HepG2 (cell line): Measurements from ENCODE around the gene TUBB3. TPM values are rescaled to one million over a fixed set of nuclear protein-coding genes. Genes with fewer than 3 reads are reported as not detected.

Experiments used
- AFF4 ChIP-seq: sonication (generic); formaldehyde crosslinking; IDR thresholded peaks from 2 replicates; pipeline ENCODE4 v1.4.0; 2020; ENCODE audit warnings: missing genetic modification reagents
- ARID2 ChIP-seq: sonication (generic); formaldehyde crosslinking; IDR thresholded peaks from 2 replicates; pipeline ENCODE4 v1.8.1; 2022; ENCODE audit warnings: mild to moderate bottlenecking, missing genetic modification reagents, borderline replicate concordance
- ATF7-NPFF ChIP-seq: sonication (generic); formaldehyde crosslinking; IDR thresholded peaks from 2 replicates; pipeline ENCODE4 v1.8.1; 2023; ENCODE audit warnings: mild to moderate bottlenecking, low read depth, missing genetic modification reagents, moderate library complexity
- CEBPB ChIP-seq: IDR thresholded peaks from 2 replicates; pipeline ENCODE4 v1.6.1; 2011; ENCODE audit warnings: low read depth, low read length, improper control_type of control experiment, borderline replicate concordance
- CENPBD1 ChIP-seq: sonication (generic); formaldehyde crosslinking; IDR thresholded peaks from 2 replicates; pipeline ENCODE4 v1.8.0; 2022; ENCODE audit warnings: missing genetic modification reagents, low read depth, mild to moderate bottlenecking, borderline replicate concordance
- HES4 ChIP-seq: sonication (generic); formaldehyde crosslinking; IDR thresholded peaks from 2 replicates; pipeline ENCODE4 v1.9.0; 2021; ENCODE audit warnings: mild to moderate bottlenecking, missing genetic modification reagents, borderline replicate concordance
- RFX1 ChIP-seq: fragments of 450-650 bp; IDR thresholded peaks from 2 replicates; pipeline ENCODE4 v1.6.1; 2017
- TAF1 ChIP-seq: sonication (generic); formaldehyde crosslinking; IDR thresholded peaks from 2 replicates; pipeline ENCODE4 v1.4.0; 2020; ENCODE audit warnings: missing genetic modification reagents
- TEF ChIP-seq: sonication (generic); formaldehyde crosslinking; IDR thresholded peaks from 2 replicates; pipeline ENCODE4 v1.5.0; 2020; ENCODE audit warnings: missing genetic modification reagents
- TGIF2 ChIP-seq: IDR thresholded peaks from 2 replicates; pipeline ENCODE4 v1.6.1; 2016; ENCODE audit warnings: control low read depth, missing compliant biosample characterization
- TRIM22 ChIP-seq: fragments of 450-650 bp; IDR thresholded peaks from 2 replicates; pipeline ENCODE4 v1.6.1; 2017
- ZBTB26 ChIP-seq: IDR thresholded peaks from 2 replicates; pipeline ENCODE4 v1.6.1; 2016; ENCODE audit warnings: missing compliant biosample characterization, missing genetic modification reagents, borderline replicate concordance
- ZBTB37 ChIP-seq: sonication (generic); formaldehyde crosslinking; IDR thresholded peaks from 2 replicates; pipeline ENCODE4 v1.4.0; 2020; ENCODE audit warnings: mild to moderate bottlenecking, missing genetic modification reagents
- ZEB1 ChIP-seq: IDR thresholded peaks from 2 replicates; pipeline ENCODE4 v1.6.1; 2012; ENCODE audit warnings: mild to moderate bottlenecking, low read depth, inconsistent platforms; ENCODE audit not compliant: insufficient replicate concordance
- ZNF282 ChIP-seq: fragments of 450-650 bp; IDR thresholded peaks from 2 replicates; pipeline ENCODE4 v1.6.1; 2018; ENCODE audit not compliant: partially characterized antibody
- ZNF367 ChIP-seq: sonication (generic); formaldehyde crosslinking; IDR thresholded peaks from 2 replicates; pipeline ENCODE4 v1.4.0; 2020; ENCODE audit warnings: missing genetic modification reagents, borderline replicate concordance
- ZNF580 ChIP-seq: IDR thresholded peaks from 2 replicates; pipeline ENCODE4 v1.6.1; 2016; ENCODE audit warnings: low read depth, borderline replicate concordance
- ZNF614 ChIP-seq: IDR thresholded peaks from 2 replicates; pipeline ENCODE4 v1.6.1; 2018; ENCODE audit warnings: missing biosample characterization, missing genetic modification reagents, inconsistent platforms, borderline replicate concordance
- ZNF713 ChIP-seq: sonication (generic); formaldehyde crosslinking; IDR thresholded peaks from 2 replicates; pipeline ENCODE4 v1.4.0; 2020; ENCODE audit warnings: mild to moderate bottlenecking, missing genetic modification reagents
- ZSCAN12 ChIP-seq: sonication (generic); formaldehyde crosslinking; IDR thresholded peaks from 2 replicates; pipeline ENCODE4 v1.9.0; 2021; ENCODE audit warnings: mild to moderate bottlenecking, missing genetic modification reagents
- polyA plus RNA-seq, 8 experiments: library from polyadenylated mRNA; depleted of rRNA in 3 of 8; stranded (reverse) in 7 of 8; unstranded in 1 of 8; fragments of >200 nt; fragmentation: Illumina TruSeq in 4 of 8; extraction: Trizol in 4 of 8; gene quantifications; 2 replicates each; pipeline versions ENCODE4 v1.2.1 to v1.2.3, GENCODE V29; 2011 to 2016; ENCODE audit warnings: low read depth in 4 of 8, missing spikeins in 1 of 8, mixed read lengths in 1 of 8; ENCODE audit not compliant: insufficient read depth in 1 of 8
- total RNA-seq, 5 experiments: library from RNA; depleted of rRNA; stranded (reverse); fragments of >200 nt; fragmentation: Illumina TruSeq; extraction: Trizol; gene quantifications; 2 replicates each; pipeline ENCODE4 v1.2.3, GENCODE V29; 2016; ENCODE audit warnings: low read depth in 1 of 5

The TUBB3 gene
- total and polyA plus RNA-seq, 2 of the 13 experiments (the other 11 are each of a cell fraction or from before 2014, with no cell fraction given) = 110 to 185 TPM

- no peak for TF ChIP-seq CEBPB
- TF ChIP-seq TGIF2 (CRISPR knock-in tag) = peak; percentile 95
- TF ChIP-seq ZNF614 (CRISPR knock-in tag) = peak; percentile 97
- TF ChIP-seq ZBTB37 (CRISPR knock-in tag) = peak; percentile 22; the same call in 1 of the 2 replicates
- peak; percentile 97; the same call in 1 of the 2 replicates for TF ChIP-seq ZNF367 (CRISPR knock-in tag)
- TF ChIP-seq ZSCAN12 = peak; percentile 96; the same call in 1 of the 2 replicates
- TF ChIP-seq ATF7-NPFF (CRISPR knock-in tag) = peak; percentile 98
- peak; percentile 99 for TF ChIP-seq HES4 (CRISPR knock-in tag)
- peak; percentile 99 for TF ChIP-seq ARID2 (CRISPR knock-in tag)
- TF ChIP-seq ZBTB26 (CRISPR knock-in tag) = peak; percentile 94
- TF ChIP-seq TEF = peak; percentile 91; the same call in 1 of the 2 replicates
- TF ChIP-seq ZEB1 = no peak
- no peak for TF ChIP-seq ZNF282
- no peak for TF ChIP-seq RFX1
- no peak; the same call in 1 of the 2 replicates for TF ChIP-seq CENPBD1 (CRISPR knock-in tag)
- no peak for TF ChIP-seq TRIM22
- no peak for TF ChIP-seq AFF4 (CRISPR knock-in tag)
- peak; percentile 99 for TF ChIP-seq ZNF580 (CRISPR knock-in tag)
- TF ChIP-seq TAF1 = peak; percentile 86
- TF ChIP-seq ZNF713 (CRISPR knock-in tag) = no peak; the same call in 1 of the 2 replicates
Observed at GRCh38 chr16:89917773-89918452, 5.2 kb upstream of the TUBB3 start (continued).
